SK-N-SH treated with all-trans-retinoic acid at 6 μM for 48 hours (cell line): ENCODE measurements around the gene HIVEP3.

Experiments used
- ATAC-seq: fragments of 200-7000 bp; cut with Tn5 transposase; 3 replicates; pipeline ENCODE4 v1.9.1; 2020; ENCODE audit warnings: mild to moderate bottlenecking, moderate library complexity
- ARNTL ChIP-seq: fragments of 450-650 bp; formaldehyde crosslinking; IDR thresholded peaks from 2 replicates; pipeline ENCODE4 v1.5.0; 2020; ENCODE audit warnings: low read depth, mild to moderate bottlenecking, moderate library complexity, borderline replicate concordance
- BACH2 ChIP-seq: fragments of 250-450 bp; sonication (Bioruptor Pico); IDR thresholded peaks from 2 replicates; pipeline ENCODE4 v1.9.0; 2021; ENCODE audit warnings: mild to moderate bottlenecking, borderline replicate concordance
- CSDC2 ChIP-seq: fragments of 250-450 bp; sonication (Bioruptor Pico); IDR thresholded peaks from 2 replicates; pipeline ENCODE4 v1.5.0; 2020; ENCODE audit warnings: mild to moderate bottlenecking, moderate library complexity
- GLIS3 ChIP-seq: fragments of 250-450 bp; sonication (Bioruptor Pico); IDR thresholded peaks from 2 replicates; pipeline ENCODE4 v1.5.0; 2020; ENCODE audit warnings: mild to moderate bottlenecking, moderate library complexity
- OSR1 ChIP-seq: fragments of 250-450 bp; sonication (Bioruptor Pico); IDR thresholded peaks from 2 replicates; pipeline ENCODE4 v1.8.0; 2022; ENCODE audit warnings: moderate library complexity, mild to moderate bottlenecking, inconsistent platforms
- PPARA ChIP-seq: fragments of 250-450 bp; sonication (Bioruptor Pico); IDR thresholded peaks from 2 replicates; pipeline ENCODE4 v1.5.0; 2020; ENCODE audit warnings: mild to moderate bottlenecking, borderline replicate concordance
- RARB ChIP-seq: fragments of 250-450 bp; sonication (Bioruptor Pico); IDR thresholded peaks from 2 replicates; pipeline ENCODE4 v1.8.0; 2021; ENCODE audit warnings: mild to moderate bottlenecking, moderate library complexity
- SNAI2 ChIP-seq: fragments of 250-450 bp; sonication (Bioruptor Pico); IDR thresholded peaks from 2 replicates; pipeline ENCODE4 v1.5.0; 2020; ENCODE audit warnings: mild to moderate bottlenecking, moderate library complexity
- TCF4 ChIP-seq: fragments of 250-450 bp; sonication (Bioruptor Pico); IDR thresholded peaks from 2 replicates; pipeline ENCODE4 v1.8.0; 2021; ENCODE audit warnings: mild to moderate bottlenecking, moderate library complexity, borderline replicate concordance
- TOX ChIP-seq: fragments of 250-450 bp; sonication (Bioruptor Pico); IDR thresholded peaks from 2 replicates; pipeline ENCODE4 v1.8.0; 2021; ENCODE audit warnings: mild to moderate bottlenecking, moderate library complexity, borderline replicate concordance
- ZC3H10 ChIP-seq: fragments of 250-450 bp; sonication (Bioruptor Pico); IDR thresholded peaks from 2 replicates; pipeline ENCODE4 v1.5.1; 2021; ENCODE audit warnings: mild to moderate bottlenecking, moderate library complexity
- ZFP3 ChIP-seq: fragments of 250-450 bp; sonication (Bioruptor Pico); IDR thresholded peaks from 2 replicates; pipeline ENCODE4 v1.5.0; 2020; ENCODE audit warnings: mild to moderate bottlenecking, moderate library complexity
- ZNF565 ChIP-seq: fragments of 450-650 bp; formaldehyde crosslinking; conservative IDR thresholded peaks from 2 replicates; pipeline ENCODE4 v1.5.0; 2020; ENCODE audit warnings: low read depth, mild to moderate bottlenecking, moderate library complexity
- ZNF70 ChIP-seq: fragments of 450-650 bp; formaldehyde crosslinking; IDR thresholded peaks from 2 replicates; pipeline ENCODE4 v1.5.0; 2020; ENCODE audit warnings: mild to moderate bottlenecking, moderate library complexity
- ZNF8 ChIP-seq: fragments of 450-650 bp; formaldehyde crosslinking; IDR thresholded peaks from 2 replicates; pipeline ENCODE4 v1.5.0; 2020; ENCODE audit warnings: mild to moderate bottlenecking, moderate library complexity
- TF ChIP-seq, protein P1 (sequence below): fragments of 250-450 bp; sonication (Bioruptor Pico); IDR thresholded peaks from 2 replicates; pipeline ENCODE4 v1.5.1; 2020; ENCODE audit warnings: low read depth, mild to moderate bottlenecking, moderate library complexity
- TF ChIP-seq, protein P2 (sequence below): fragments of 250-450 bp; sonication (Bioruptor Pico); IDR thresholded peaks from 2 replicates; pipeline ENCODE4 v1.8.0; 2020; ENCODE audit warnings: mild to moderate bottlenecking, moderate library complexity, borderline replicate concordance
- TF ChIP-seq, protein P3 (sequence below): fragments of 250-450 bp; sonication (Bioruptor Pico); IDR thresholded peaks from 2 replicates; pipeline ENCODE4 v1.5.0; 2020; ENCODE audit warnings: mild to moderate bottlenecking, moderate library complexity

The HIVEP3 gene

DNA sequence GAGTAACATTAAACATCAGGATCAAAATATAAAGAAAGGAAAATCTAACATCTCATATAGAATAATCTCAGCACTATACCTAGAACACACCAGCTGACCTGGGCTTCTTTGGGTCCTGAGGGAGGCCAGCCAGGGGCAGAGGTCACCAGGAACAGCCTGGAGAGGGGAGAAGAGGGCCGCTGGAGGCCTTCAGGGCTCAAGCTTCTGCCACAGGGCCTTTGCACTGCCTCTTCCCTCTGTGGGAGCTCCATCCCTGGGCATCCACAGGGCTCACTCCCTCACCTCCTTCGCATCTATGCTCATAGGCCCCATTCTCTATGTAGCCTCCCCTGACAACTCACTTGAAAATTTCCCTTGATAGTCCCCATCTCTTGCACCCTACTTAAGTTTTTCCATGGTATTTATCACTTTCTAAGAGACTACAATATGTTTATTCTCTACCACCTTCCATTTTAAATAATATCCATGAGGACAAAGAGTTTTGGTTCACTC lies 73.9 kb downstream of the HIVEP3 start:
- ATAC-seq: no peak
- TF ChIP-seq TOX (CRISPR knock-in tag): no peak
- TF ChIP-seq ARNTL (CRISPR knock-in tag): no peak

DNA sequence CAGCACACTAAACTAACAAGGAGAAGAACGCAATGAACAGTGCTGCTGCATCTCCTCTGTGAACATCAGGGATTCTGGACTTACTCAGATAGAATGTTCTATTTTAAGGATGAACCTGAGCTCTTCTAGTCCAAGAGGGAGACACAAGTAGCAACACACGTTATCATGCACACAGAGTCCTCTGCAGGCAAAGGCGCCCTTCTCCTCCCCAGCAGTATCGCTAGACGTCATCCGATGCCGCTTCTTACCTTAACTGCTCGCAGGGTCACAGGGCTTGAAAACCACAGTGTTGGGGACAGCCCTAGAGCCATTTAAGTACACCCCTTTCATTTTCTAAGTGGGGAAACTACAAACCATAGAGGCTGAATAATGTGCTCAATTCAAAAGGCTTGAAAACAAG lies 74.5 kb downstream of the HIVEP3 start:
- ATAC-seq: no peak
- TF ChIP-seq, protein P1, sequence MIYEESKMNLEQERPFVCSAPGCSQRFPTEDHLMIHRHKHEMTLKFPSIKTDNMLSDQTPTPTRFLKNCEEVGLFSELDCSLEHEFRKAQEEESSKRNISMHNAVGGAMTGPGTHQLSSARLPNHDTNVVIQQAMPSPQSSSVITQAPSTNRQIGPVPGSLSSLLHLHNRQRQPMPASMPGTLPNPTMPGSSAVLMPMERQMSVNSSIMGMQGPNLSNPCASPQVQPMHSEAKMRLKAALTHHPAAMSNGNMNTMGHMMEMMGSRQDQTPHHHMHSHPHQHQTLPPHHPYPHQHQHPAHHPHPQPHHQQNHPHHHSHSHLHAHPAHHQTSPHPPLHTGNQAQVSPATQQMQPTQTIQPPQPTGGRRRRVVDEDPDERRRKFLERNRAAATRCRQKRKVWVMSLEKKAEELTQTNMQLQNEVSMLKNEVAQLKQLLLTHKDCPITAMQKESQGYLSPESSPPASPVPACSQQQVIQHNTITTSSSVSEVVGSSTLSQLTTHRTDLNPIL: no peak
- TF ChIP-seq BACH2 (CRISPR knock-in tag) (no peak), SNAI2 (CRISPR knock-in tag) (no peak), ZC3H10 (CRISPR knock-in tag) (no peak), GLIS3 (CRISPR knock-in tag) (no peak), RARB (no peak)
- TF ChIP-seq, all 23 proteins: peak for 0

DNA sequence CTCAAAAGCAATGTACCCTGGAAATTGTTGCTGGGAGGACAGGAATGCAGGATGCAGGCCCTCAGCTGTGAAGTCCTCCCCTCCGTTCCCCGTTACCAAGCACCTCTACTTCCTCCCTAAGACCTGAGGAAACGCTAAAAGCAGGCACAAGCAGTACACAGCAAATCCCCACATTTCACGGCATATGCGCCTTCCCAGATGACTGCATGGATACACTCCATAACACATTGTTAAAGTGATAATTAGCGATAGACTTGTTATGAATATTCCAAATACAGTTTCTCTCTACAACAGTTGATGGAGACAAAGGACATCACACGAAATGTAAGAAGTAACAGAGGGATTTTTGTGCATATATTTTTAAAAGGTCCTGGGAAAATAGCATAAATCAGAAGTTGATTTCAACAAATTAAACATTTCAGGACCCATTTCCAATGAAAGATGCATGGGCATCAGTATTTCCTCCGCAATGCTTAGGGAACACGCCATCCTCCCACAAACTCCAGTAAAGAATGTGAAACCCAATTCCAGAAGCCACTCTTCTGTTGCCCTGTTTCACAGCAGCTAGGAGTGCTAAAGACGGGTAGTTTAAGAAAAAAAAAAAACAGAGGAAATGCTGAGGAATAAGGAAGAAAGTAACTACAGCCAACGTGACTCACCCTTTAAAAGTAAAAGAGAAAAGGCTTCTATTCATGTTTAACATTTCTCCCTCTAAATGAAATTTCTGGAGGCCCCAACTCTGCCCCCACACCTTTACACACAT lies 75.5 kb downstream of the HIVEP3 start:
- ATAC-seq: peak; percentile 81
- no peak for TF ChIP-seq ZNF8
- TF ChIP-seq, protein P2, sequence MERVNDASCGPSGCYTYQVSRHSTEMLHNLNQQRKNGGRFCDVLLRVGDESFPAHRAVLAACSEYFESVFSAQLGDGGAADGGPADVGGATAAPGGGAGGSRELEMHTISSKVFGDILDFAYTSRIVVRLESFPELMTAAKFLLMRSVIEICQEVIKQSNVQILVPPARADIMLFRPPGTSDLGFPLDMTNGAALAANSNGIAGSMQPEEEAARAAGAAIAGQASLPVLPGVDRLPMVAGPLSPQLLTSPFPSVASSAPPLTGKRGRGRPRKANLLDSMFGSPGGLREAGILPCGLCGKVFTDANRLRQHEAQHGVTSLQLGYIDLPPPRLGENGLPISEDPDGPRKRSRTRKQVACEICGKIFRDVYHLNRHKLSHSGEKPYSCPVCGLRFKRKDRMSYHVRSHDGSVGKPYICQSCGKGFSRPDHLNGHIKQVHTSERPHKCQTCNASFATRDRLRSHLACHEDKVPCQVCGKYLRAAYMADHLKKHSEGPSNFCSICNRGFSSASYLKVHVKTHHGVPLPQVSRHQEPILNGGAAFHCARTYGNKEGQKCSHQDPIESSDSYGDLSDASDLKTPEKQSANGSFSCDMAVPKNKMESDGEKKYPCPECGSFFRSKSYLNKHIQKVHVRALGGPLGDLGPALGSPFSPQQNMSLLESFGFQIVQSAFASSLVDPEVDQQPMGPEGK (CRISPR knock-in tag): no peak
- TF ChIP-seq TCF4 (CRISPR knock-in tag): no peak
- no peak for TF ChIP-seq BACH2 (CRISPR knock-in tag)
- TF ChIP-seq ZNF565: no peak
- no peak for TF ChIP-seq CSDC2 (CRISPR knock-in tag)
- TF ChIP-seq RARB: no peak
- TF ChIP-seq ZNF70 (CRISPR knock-in tag): no peak
- TF ChIP-seq ZFP3 (CRISPR knock-in tag): no peak
- TF ChIP-seq, protein P3, sequence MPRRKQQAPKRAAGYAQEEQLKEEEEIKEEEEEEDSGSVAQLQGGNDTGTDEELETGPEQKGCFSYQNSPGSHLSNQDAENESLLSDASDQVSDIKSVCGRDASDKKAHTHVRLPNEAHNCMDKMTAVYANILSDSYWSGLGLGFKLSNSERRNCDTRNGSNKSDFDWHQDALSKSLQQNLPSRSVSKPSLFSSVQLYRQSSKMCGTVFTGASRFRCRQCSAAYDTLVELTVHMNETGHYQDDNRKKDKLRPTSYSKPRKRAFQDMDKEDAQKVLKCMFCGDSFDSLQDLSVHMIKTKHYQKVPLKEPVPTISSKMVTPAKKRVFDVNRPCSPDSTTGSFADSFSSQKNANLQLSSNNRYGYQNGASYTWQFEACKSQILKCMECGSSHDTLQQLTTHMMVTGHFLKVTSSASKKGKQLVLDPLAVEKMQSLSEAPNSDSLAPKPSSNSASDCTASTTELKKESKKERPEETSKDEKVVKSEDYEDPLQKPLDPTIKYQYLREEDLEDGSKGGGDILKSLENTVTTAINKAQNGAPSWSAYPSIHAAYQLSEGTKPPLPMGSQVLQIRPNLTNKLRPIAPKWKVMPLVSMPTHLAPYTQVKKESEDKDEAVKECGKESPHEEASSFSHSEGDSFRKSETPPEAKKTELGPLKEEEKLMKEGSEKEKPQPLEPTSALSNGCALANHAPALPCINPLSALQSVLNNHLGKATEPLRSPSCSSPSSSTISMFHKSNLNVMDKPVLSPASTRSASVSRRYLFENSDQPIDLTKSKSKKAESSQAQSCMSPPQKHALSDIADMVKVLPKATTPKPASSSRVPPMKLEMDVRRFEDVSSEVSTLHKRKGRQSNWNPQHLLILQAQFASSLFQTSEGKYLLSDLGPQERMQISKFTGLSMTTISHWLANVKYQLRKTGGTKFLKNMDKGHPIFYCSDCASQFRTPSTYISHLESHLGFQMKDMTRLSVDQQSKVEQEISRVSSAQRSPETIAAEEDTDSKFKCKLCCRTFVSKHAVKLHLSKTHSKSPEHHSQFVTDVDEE (CRISPR knock-in tag): no peak

DNA sequence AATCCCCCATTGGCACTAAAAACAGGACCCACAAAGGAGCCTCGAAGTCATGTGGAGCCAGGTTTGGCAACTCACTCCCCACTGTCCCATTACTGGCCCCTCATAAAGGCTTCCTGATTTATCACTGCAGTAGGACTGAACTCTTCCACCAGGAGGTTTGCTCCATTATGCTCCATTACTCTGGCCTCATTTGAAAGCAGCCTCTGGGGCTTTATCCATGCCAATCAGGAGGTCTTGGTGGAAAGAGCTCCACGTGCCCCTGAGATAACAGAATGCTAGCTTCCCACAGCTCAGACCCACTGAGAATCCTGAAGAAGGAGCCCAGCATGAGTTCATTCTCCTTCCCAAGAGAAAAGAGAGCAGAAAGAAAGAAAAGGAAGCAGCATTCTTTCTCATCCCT lies 76.4 kb downstream of the HIVEP3 start:
- ATAC-seq: no peak
- TF ChIP-seq ZFP3 (CRISPR knock-in tag) (no peak), ZNF8 (no peak), RARB (no peak), TOX (CRISPR knock-in tag) (no peak), CSDC2 (CRISPR knock-in tag) (no peak)

DNA sequence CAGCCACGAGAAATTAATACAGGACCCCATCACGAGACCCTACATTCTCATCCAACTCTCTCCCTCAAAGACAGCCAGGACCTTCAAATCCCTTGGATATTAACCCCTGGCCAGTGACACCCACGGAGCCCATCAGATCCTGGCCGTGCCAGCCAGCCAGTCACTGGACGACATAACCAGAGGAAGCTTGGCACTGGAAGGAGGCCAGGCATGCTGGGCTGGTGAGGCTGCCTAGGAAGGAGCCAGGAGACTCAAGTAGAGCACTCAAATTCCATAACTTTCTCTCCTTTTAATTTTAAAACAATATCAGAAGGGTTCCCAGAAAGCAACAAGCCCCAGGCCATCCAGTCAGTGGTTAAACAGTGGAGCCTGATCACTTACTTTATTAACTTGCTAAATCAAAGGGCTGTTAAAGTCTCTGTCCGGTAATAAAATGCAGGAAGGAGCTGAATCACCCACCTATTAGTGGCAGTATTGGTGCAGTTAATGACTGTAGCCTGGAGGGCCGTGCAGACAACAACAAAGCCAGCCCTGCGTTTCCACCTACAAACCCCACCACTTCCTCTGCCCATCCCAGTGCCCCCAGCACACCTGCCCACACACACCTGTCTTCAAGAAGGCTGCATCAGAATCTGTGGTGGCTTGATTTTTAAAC lies 78.0 kb downstream of the HIVEP3 start:
- ATAC-seq: peak; percentile 65
- TF ChIP-seq ARNTL (CRISPR knock-in tag) (no peak), OSR1 (CRISPR knock-in tag) (no peak), TOX (CRISPR knock-in tag) (no peak), SNAI2 (CRISPR knock-in tag) (no peak), PPARA (CRISPR knock-in tag) (no peak)
- TF ChIP-seq, protein P2 (CRISPR knock-in tag): no peak
